HG03064 (cell line): ENCODE measurements around the gene EBF3.

Experiments
- ATAC-seq: cut with Tn5 transposase; IDR thresholded peaks from one replicate; pipeline ENCODE4 v1.9.1; 2021; ENCODE audit warnings: low read depth; ENCODE audit not compliant: unreplicated experiment

Gene EBF3

DNA sequence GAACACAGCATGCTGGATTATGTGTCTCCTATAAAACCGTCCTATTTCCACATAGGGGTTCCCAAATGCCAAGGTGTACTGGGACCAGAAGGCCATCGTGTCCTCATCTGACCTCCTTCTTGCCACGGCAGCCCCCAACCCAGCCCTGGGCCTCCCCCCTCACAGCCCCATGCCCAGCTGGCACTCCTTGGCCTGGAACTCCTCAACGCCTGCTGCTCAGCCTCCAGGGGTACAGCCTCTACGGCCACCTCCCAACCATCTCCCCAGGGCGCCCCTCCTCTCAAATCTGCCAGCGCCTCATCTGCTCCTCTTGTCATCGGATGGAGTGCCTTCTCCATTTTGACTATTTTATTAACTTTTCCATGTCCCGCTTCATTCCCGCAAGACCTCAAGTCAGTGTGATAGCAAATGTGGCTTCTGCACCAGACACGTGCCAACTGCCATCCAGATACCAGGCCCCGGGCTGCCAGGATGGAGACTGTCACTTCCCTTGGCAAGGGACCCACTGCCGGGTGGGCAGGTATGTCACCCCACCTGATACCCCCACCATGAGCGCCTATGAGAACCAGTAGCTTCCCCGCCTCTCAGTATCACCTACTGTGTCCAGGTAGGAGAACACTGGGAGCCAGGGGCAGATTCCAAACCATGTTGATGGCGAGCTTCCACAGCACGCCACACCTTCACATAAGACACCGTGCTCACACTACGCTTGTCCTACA is 106.7 kb downstream of the EBF3 start:
- ATAC-seq = no peak

DNA sequence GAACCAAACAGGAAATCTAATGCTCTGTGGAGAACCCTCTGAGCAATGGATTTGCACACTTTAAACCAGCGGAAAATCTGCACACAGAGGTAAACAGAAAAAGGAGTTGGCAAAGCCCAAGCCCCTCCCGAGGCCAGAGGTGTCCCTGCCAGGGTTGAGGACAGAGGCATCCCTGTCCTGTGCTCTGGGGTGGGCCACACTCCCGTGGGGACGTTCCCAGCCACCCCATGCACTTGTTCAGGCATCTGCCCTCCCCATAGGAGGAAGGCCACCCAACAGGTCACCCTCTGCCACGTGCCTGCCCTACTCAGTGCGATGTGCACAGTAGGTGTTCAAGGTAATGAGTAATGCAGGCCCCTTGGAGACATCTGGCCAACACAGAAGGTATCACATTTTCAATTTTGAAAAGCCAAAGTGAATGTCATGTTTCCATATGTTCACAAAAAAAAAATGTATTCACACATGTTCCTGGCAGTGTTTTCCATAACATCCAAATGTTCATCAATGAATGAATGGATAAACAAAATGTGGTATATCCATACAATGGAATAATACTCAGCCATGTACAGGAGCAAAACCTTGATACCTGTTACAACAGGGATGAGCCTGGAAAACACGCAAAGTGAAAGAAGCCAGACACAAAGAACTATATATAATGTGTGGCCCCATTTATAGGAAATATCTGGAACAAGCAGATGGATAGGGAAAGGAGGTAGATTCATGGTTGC is 108.1 kb downstream of the EBF3 start:
- ATAC-seq = no peak

DNA sequence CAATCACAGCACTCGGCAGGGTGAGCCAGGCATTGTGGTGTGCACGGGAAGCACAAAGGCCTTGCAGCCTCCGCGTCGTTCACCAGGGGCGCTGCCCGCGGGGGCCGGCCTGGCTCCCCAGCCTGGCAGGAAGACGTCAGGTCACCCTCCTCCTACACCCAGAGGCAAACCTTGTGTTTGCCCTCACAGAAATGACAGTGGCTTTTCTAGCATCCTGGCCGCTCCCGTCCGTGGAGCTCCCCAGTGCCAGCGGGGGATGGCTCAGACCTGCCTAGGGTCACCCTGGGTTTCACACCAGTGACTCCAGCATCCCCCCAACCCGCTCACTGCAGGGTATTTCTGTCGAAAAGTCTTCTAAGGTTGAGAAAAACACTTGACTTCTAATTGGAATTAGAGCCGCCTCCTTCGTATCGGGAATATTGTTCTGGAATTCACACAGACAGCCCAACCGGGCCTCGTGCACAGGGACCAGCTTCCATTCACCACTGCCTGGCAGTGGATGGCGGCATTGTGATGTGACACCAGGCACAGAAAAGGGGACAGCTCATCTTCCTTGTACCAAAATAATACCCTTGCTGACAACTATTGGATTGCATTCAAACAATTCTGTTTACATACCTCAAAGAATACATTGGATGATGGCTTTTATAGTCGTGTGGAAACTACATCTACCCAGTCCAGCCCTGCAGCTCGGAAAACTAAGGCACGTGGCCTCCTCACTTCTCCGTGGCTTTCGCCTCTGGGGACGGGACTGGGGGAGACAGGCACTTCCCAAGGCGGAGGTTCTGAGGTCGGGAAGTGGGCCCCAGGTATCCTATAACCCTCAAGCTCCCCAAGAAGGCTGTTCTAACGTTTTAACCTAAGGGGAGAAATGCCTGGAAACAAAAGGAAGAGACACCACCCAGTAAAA is 109.0 kb downstream of the EBF3 start:
- no peak for ATAC-seq

DNA sequence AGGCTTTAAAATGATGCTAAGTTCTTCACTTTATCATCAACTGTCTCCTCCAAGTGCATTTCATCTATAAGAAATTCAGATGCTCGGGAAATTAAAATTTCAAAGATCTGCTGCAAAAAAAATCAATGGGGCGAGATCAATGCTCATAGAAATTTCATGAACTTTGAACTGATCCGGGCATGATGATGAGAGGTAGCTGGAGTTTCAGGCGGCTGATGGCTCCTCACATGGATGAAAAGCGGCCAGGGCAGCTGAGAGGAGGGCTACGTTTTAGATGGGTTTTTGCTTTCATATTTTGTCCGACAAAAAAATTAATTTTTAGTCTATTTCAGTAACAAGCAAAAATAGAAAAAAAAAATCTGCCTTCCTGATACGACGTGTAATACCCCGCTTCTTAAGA is 109.9 kb downstream of the EBF3 start:
- no peak for ATAC-seq

DNA sequence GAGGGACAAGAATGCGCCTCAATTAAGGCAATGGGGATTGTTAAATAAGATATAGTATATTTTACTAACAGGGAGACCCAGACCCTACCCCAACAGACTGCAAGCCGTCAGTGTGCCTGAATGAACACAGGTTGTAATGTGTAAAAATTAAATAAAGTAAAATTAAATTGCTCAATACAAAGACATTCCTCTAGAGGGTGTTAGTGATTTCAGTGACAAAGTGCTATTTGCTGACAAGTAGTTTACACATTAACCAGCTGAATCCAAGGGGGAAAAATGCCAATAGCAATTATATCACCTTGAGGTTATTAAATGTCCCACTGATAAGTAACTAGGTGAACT is 110.5 kb downstream of the EBF3 start:
- no peak for ATAC-seq

GRCh38 chr10:129852829-129853561 is 111.1 kb downstream of the EBF3 start:
- no peak for ATAC-seq

GRCh38 chr10:129851941-129852640 is 112.0 kb downstream of the EBF3 start:
- no peak for ATAC-seq

DNA sequence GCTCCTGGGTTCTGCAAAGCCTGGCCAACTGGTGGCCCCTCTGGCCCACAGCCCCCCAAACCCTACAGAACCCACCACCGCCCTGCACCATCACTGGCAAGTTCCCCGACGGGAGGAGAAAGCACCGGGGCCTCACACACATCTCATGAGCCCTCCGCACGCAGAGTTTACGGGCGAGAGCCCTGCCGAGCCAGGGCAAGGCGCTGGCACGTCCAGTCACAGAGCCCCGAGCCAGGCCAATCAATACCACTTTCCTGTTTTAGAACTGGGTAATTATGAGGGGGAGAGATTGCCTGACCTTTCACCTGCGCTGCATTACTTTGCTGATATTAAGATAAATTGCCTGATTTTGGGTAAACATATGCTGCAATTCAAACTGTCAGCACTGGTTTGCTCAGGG is 113.3 kb downstream of the EBF3 start:
- ATAC-seq = no peak

GRCh38 chr10:129850316-129850715 is 113.8 kb downstream of the EBF3 start:
- ATAC-seq = no peak

GRCh38 chr10:129849853-129850252 is 114.2 kb downstream of the EBF3 start:
- ATAC-seq = no peak

DNA sequence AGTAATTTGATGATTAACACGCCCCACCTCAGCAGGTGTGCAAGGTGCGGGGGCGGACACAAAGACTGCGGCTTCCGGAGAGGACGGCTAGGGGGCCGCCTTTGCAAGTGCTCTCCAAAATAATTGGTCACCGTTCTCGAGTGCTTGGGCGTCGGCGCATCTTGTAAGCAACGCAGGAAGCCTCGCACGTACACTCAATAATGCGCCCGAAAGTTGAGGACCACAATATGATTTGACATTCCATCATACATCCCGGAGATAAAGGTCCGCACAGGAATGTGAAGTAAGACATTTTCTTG is 114.7 kb downstream of the EBF3 start:
- ATAC-seq = no peak

GRCh38 chr10:129848696-129849451 is 115.2 kb downstream of the EBF3 start:
- no peak for ATAC-seq

GRCh38 chr10:129847741-129848483 is 116.2 kb downstream of the EBF3 start:
- no peak for ATAC-seq

- ATAC-seq = no peak
These were observed 117.1 kb downstream of the EBF3 start for GRCh38 chr10:129846991-129847391.

GRCh38 chr10:129845111-129845753 is 118.8 kb downstream of the EBF3 start:
- ATAC-seq = no peak

DNA sequence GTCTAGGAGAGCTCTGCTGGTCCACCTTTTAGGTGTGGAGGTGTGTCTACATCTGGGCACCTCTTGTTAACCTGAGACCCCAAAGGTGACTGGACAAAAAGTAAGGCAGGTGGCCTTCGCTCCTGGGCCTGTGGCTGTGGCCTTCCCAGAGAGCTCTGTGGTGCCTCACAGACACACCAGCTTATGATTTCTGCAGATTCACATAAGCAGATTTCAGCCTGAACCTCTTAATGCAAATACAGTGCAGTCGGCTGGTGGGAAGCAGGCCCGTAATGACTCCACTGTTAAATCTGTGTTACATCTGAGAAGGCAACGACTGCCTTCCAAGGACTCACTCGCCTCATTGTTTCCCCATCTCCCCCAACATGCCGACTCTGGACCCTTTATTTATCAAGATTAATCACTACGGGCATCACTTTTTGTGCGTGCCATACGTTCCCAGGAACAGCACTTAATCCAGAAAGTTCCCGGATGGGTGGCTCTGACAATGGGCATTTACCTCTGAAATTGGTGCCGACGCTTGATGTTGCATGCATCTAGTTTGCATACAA is 119.8 kb downstream of the EBF3 start:
- no peak for ATAC-seq

DNA sequence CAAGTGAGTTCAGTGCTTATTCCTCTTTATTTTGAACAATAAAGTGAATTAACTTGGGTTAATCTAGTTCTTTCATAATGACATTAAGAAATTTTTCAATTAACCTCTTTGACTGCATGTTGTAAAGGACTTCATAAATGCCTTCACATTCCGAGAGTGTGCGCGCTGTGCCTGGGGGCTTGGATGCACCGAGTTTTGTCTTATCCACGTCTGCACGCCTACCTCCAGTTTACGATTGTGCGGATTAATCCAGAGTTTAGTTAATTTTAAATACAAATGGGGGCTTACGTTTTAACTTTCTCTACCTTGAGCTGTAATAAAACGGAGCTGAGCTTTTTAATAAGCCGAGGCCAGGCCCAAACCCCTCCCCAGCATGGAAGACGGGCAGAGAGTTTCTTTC is 120.4 kb downstream of the EBF3 start:
- ATAC-seq = no peak

DNA sequence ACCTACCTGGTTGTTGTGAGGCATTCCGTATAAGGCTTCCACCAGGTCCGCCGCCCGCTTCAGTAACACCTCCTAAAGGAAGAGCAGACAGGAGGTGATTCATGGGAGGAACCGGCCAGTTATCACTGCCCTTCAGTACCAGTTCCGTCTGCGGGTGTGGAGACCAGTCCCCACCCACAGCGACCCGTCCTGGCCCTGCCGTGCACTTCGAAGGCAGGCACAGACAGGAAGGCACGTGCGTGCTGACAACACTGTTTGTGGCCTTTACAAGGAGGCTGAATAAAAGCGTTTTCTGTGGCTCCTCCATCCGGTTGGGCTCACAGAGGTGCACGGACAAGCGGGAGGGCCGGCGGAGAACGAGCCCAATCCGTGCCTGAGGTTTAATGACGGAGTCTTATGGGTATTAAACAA is 120.9 kb downstream of the EBF3 start:
- no peak for ATAC-seq
